Measurements from ENCODE around the gene TSHB.

TSHB gene

GRCh38 chr1:115023593-115023992, 6.0 kb upstream of the TSHB start:
- Histone ChIP-seq H3K27ac (ENCODE audit: insufficient read depth, low read depth, low read length, poor library complexity, severe bottlenecking) (no peak overlapping the region), H3K9me3 (ENCODE audit: control insufficient read depth, low read length) (no peaks in the 10 kb centered on the region), H3K27me3 (ENCODE audit: control insufficient read depth, insufficient read depth, low read length, poor library complexity, severe bottlenecking) (no peaks in the 10 kb centered on the region), H3K4me1 (ENCODE audit: control insufficient read depth, insufficient read depth, low read length) (no peaks in the 10 kb centered on the region), H3K4me3 (ENCODE audit: insufficient read depth, low read depth, low read length) (no peak overlapping the region), H3K36me3 (ENCODE audit: control insufficient read depth, insufficient read depth, low read length) (no peaks in the 10 kb centered on the region)

GRCh38 chr1:115031595-115031994, 2.0 kb downstream of the TSHB start:
- Histone ChIP-seq H3K9me3 (ENCODE audit: control insufficient read depth, low read length) (no peaks in the 10 kb centered on the region), H3K4me1 (ENCODE audit: control insufficient read depth, insufficient read depth, low read length) (no peaks in the 10 kb centered on the region), H3K27me3 (ENCODE audit: control insufficient read depth, insufficient read depth, low read length, poor library complexity, severe bottlenecking) (no peaks in the 10 kb centered on the region), H3K4me3 (ENCODE audit: insufficient read depth, low read depth, low read length) (no peak overlapping the region), H3K36me3 (ENCODE audit: control insufficient read depth, insufficient read depth, low read length) (no peaks in the 10 kb centered on the region), H3K27ac (ENCODE audit: insufficient read depth, low read depth, low read length, poor library complexity, severe bottlenecking) (no peak overlapping the region)
- WGBS, 2 experiments, result 80% methylated on average over 2 of the region's 2 CpGs; no CpG with 5 or more reads in 1 of the 2 experiments

- 86 to 100% methylated on average over 1 of the region's 1 CpG for WGBS, 2 experiments
Observed at GRCh38 chr1:115035652-115036051, 6.0 kb downstream of the TSHB start.

GRCh38 chr1:115036814-115037507, 7.3 kb downstream of the TSHB start:
- no peaks in the 10 kb centered on the region for H3K27me3 ChIP-seq (ENCODE audit: control insufficient read depth, insufficient read depth, low read length, poor library complexity, severe bottlenecking)
- H3K4me1 ChIP-seq (ENCODE audit: control insufficient read depth, insufficient read depth, low read length), result no peaks in the 10 kb centered on the region
- H3K36me3 ChIP-seq (ENCODE audit: control insufficient read depth, insufficient read depth, low read length), result no peaks in the 10 kb centered on the region
- no peak overlapping the region for H3K27ac ChIP-seq (ENCODE audit: insufficient read depth, low read depth, low read length, poor library complexity, severe bottlenecking)
- H3K4me3 ChIP-seq (ENCODE audit: insufficient read depth, low read depth, low read length), result no peak overlapping the region
- 92 to 95% methylated on average over 4 of the region's 4 CpGs for WGBS, 2 experiments
- H3K9me3 ChIP-seq (ENCODE audit: control insufficient read depth, low read length), result no peaks in the 10 kb centered on the region

More at GRCh38 chr1:115035652-115036051, 6.0 kb downstream of the TSHB start:
- Histone ChIP-seq H3K27me3 (ENCODE audit: control insufficient read depth, insufficient read depth, low read length, poor library complexity, severe bottlenecking) (no peaks in the 10 kb centered on the region), H3K9me3 (ENCODE audit: control insufficient read depth, low read length) (no peaks in the 10 kb centered on the region), H3K36me3 (ENCODE audit: control insufficient read depth, insufficient read depth, low read length) (no peaks in the 10 kb centered on the region), H3K4me3 (ENCODE audit: insufficient read depth, low read depth, low read length) (no peak overlapping the region), H3K4me1 (ENCODE audit: control insufficient read depth, insufficient read depth, low read length) (no peaks in the 10 kb centered on the region), H3K27ac (ENCODE audit: insufficient read depth, low read depth, low read length, poor library complexity, severe bottlenecking) (no peak overlapping the region)

GRCh38 chr1:115040501-115040900, 10.9 kb downstream of the TSHB start:
- Histone ChIP-seq H3K4me3 (ENCODE audit: insufficient read depth, low read depth, low read length) (no peak overlapping the region), H3K27ac (ENCODE audit: insufficient read depth, low read depth, low read length, poor library complexity, severe bottlenecking) (no peak overlapping the region), H3K27me3 (ENCODE audit: control insufficient read depth, insufficient read depth, low read length, poor library complexity, severe bottlenecking) (no peaks in the 10 kb centered on the region), H3K4me1 (ENCODE audit: control insufficient read depth, insufficient read depth, low read length) (no peaks in the 10 kb centered on the region), H3K36me3 (ENCODE audit: control insufficient read depth, insufficient read depth, low read length) (no peaks in the 10 kb centered on the region), H3K9me3 (ENCODE audit: control insufficient read depth, low read length) (no peaks in the 10 kb centered on the region)
- WGBS, 2 experiments, result 92% methylated on average over 1 of the region's 2 CpGs; no CpG with 5 or more reads in 1 of the 2 experiments

- no peak overlapping the region for H3K4me3 ChIP-seq (ENCODE audit: insufficient read depth, low read depth, low read length)
- H3K9me3 ChIP-seq (ENCODE audit: control insufficient read depth, low read length), result no peaks in the 10 kb centered on the region
- no peak overlapping the region for H3K27ac ChIP-seq (ENCODE audit: insufficient read depth, low read depth, low read length, poor library complexity, severe bottlenecking)
- H3K4me1 ChIP-seq (ENCODE audit: control insufficient read depth, insufficient read depth, low read length), result no peaks in the 10 kb centered on the region
- H3K27me3 ChIP-seq (ENCODE audit: control insufficient read depth, insufficient read depth, low read length, poor library complexity, severe bottlenecking), result no peaks in the 10 kb centered on the region
- no peaks in the 10 kb centered on the region for H3K36me3 ChIP-seq (ENCODE audit: control insufficient read depth, insufficient read depth, low read length)
Observed at GRCh38 chr1:115041654-115042053, 12.0 kb downstream of the TSHB start.

GRCh38 chr1:115046751-115047150, 17.1 kb downstream of the TSHB start:
- no peak overlapping the region for H3K27ac ChIP-seq (ENCODE audit: insufficient read depth, low read depth, low read length, poor library complexity, severe bottlenecking)
- H3K9me3 ChIP-seq (ENCODE audit: control insufficient read depth, low read length), result no peaks in the 10 kb centered on the region
- no peaks in the 10 kb centered on the region for H3K36me3 ChIP-seq (ENCODE audit: control insufficient read depth, insufficient read depth, low read length)
- no peaks in the 10 kb centered on the region for H3K27me3 ChIP-seq (ENCODE audit: control insufficient read depth, insufficient read depth, low read length, poor library complexity, severe bottlenecking)
- H3K4me1 ChIP-seq (ENCODE audit: control insufficient read depth, insufficient read depth, low read length), result no peaks in the 10 kb centered on the region
- H3K4me3 ChIP-seq (ENCODE audit: insufficient read depth, low read depth, low read length), result no peak overlapping the region

GRCh38 chr1:115051850-115052249, 22.2 kb downstream of the TSHB start:
- H3K27ac ChIP-seq (ENCODE audit: insufficient read depth, low read depth, low read length, poor library complexity, severe bottlenecking), result no peak overlapping the region
- H3K4me1 ChIP-seq (ENCODE audit: control insufficient read depth, insufficient read depth, low read length), result peaks cover 15% of the 10 kb centered on the region
- WGBS, 2 experiments, result 94 to 97% methylated on average over 5 of the region's 5 CpGs
- H3K27me3 ChIP-seq (ENCODE audit: control insufficient read depth, insufficient read depth, low read length, poor library complexity, severe bottlenecking), result no peaks in the 10 kb centered on the region
- H3K4me3 ChIP-seq (ENCODE audit: insufficient read depth, low read depth, low read length), result no peak overlapping the region
- H3K9me3 ChIP-seq (ENCODE audit: control insufficient read depth, low read length), result no peaks in the 10 kb centered on the region
- no peaks in the 10 kb centered on the region for H3K36me3 ChIP-seq (ENCODE audit: control insufficient read depth, insufficient read depth, low read length)

- Histone ChIP-seq H3K4me3 (ENCODE audit: insufficient read depth, low read depth, low read length) (no peak overlapping the region), H3K36me3 (ENCODE audit: control insufficient read depth, insufficient read depth, low read length) (no peaks in the 10 kb centered on the region), H3K4me1 (ENCODE audit: control insufficient read depth, insufficient read depth, low read length) (peaks cover 20% of the 10 kb centered on the region), H3K27ac (ENCODE audit: insufficient read depth, low read depth, low read length, poor library complexity, severe bottlenecking) (no peak overlapping the region), H3K27me3 (ENCODE audit: control insufficient read depth, insufficient read depth, low read length, poor library complexity, severe bottlenecking) (no peaks in the 10 kb centered on the region), H3K9me3 (ENCODE audit: control insufficient read depth, low read length) (no peaks in the 10 kb centered on the region)
- WGBS, 2 experiments, result 65 to 77% methylated on average over 7 to 9 of the region's 9 CpGs
Observed at GRCh38 chr1:115052454-115053083, 22.9 kb downstream of the TSHB start.

GRCh38 chr1:115056395-115056798, 26.8 kb downstream of the TSHB start:
- WGBS, 2 experiments, result 41 to 45% methylated on average over 9 of the region's 9 CpGs
- peak overlapping the region; percentile 69 for H3K27ac ChIP-seq (ENCODE audit: insufficient read depth, low read depth, low read length, poor library complexity, severe bottlenecking)

More at GRCh38 chr1:115056395-115056798, 26.8 kb downstream of the TSHB start:
- Histone ChIP-seq H3K9me3 (ENCODE audit: control insufficient read depth, low read length) (no peaks in the 10 kb centered on the region), H3K4me1 (ENCODE audit: control insufficient read depth, insufficient read depth, low read length) (peaks cover 23% of the 10 kb centered on the region), H3K36me3 (ENCODE audit: control insufficient read depth, insufficient read depth, low read length) (no peaks in the 10 kb centered on the region), H3K4me3 (ENCODE audit: insufficient read depth, low read depth, low read length) (no peak overlapping the region), H3K27me3 (ENCODE audit: control insufficient read depth, insufficient read depth, low read length, poor library complexity, severe bottlenecking) (no peaks in the 10 kb centered on the region)

All from ectodermal cell (in vitro differentiated cells).